Liver (tissue), 9 donors: Measurements from ENCODE around the gene TMEM132E. TPM values are rescaled to one million over a fixed set of nuclear protein-coding genes. Genes with fewer than 3 reads are reported as not detected.

Experiments
- DNase-seq: peaks from one replicate; pipeline ENCODE4 v3.0.0-alpha.2; 2017; ENCODE audit warnings: low spot score
- H3K27ac ChIP-seq, 2 donors: one replicate each; pipeline ENCODE4 v1.7.0; 2013; ENCODE audit warnings: inconsistent platforms in 2 of 2, low read length in 2 of 2, control low read depth in 1 of 2, low read depth in 1 of 2, mild to moderate bottlenecking in 1 of 2
- H3K27me3 ChIP-seq, 4 donors: one replicate each; pipeline versions ENCODE4 v1.6.1 to v1.7.0; 2013; ENCODE audit warnings: low read length in 3 of 4, inconsistent platforms in 1 of 4, mild to moderate bottlenecking in 1 of 4, moderate library complexity in 1 of 4; ENCODE audit not compliant: control insufficient read depth in 4 of 4, insufficient read depth in 4 of 4
- H3K36me3 ChIP-seq, 4 donors: one replicate each; pipeline versions ENCODE4 v1.6.1 to v1.7.0; 2013; ENCODE audit warnings: low read length in 3 of 4, mild to moderate bottlenecking in 3 of 4, low read depth in 1 of 4, moderate library complexity in 1 of 4; ENCODE audit not compliant: control insufficient read depth in 4 of 4, insufficient read depth in 3 of 4
- H3K4me1 ChIP-seq, 4 donors: one replicate each; pipeline versions ENCODE4 v1.6.1 to v1.7.0; 2013; ENCODE audit warnings: low read length in 3 of 4, mild to moderate bottlenecking in 3 of 4, moderate library complexity in 1 of 4; ENCODE audit not compliant: control insufficient read depth in 4 of 4, insufficient read depth in 4 of 4
- H3K4me3 ChIP-seq, 3 donors: one replicate each; pipeline versions ENCODE4 v1.6.1 to v1.7.0; 2013; ENCODE audit warnings: low read length in 3 of 3, control low read depth in 1 of 3, low read depth in 1 of 3, mild to moderate bottlenecking in 1 of 3
- H3K9ac ChIP-seq, 2 donors: one replicate each; pipeline ENCODE4 v1.7.0; 2013; ENCODE audit warnings: low read length in 2 of 2, mild to moderate bottlenecking in 2 of 2, moderate library complexity in 2 of 2, control low read depth in 1 of 2, low read depth in 1 of 2
- H3K9me3 ChIP-seq, 4 donors: one replicate each; pipeline versions ENCODE4 v1.6.1 to v1.7.0; 2013; ENCODE audit warnings: low read length in 3 of 4; ENCODE audit not compliant: control insufficient read depth in 4 of 4
- CTCF ChIP-seq: fragments of 150-350 bp; IDR thresholded peaks from 2 replicates; pipeline ENCODE4 v1.5.1; 2017; ENCODE audit warnings: improper control_type of control experiment, low read depth, low read length; ENCODE audit not compliant: missing input control
- FOXA1 ChIP-seq: IDR thresholded peaks from 2 replicates; pipeline ENCODE4 v1.6.1; 2016; ENCODE audit warnings: antibody characterized with exemption
- JUND ChIP-seq, 2 donors: IDR thresholded peaks; 2 replicates each; pipeline ENCODE4 v1.6.1; 2016; ENCODE audit warnings: antibody characterized with exemption in 2 of 2
- NR2F2 ChIP-seq: IDR thresholded peaks from 2 replicates; pipeline ENCODE4 v1.6.1; 2016; ENCODE audit warnings: antibody characterized with exemption
- REST ChIP-seq: IDR thresholded peaks from 2 replicates; pipeline ENCODE4 v1.6.1; 2016; ENCODE audit warnings: antibody characterized with exemption, mild to moderate bottlenecking
- YY1 ChIP-seq: IDR thresholded peaks from 2 replicates; pipeline ENCODE4 v1.6.1; 2016; ENCODE audit warnings: antibody characterized with exemption, mild to moderate bottlenecking
- WGBS: extraction: QIAGEN DNeasy Blood & Tissue Kit; methylation state at CpG from one replicate; pipeline ENCODE4 v1.1.7; 2013; 5-methylcytosine and 5-hydroxymethylcytosine counted together
- polyA plus RNA-seq, 2 donors: library from polyadenylated mRNA; stranded (reverse) in 1 of 2; unstranded in 1 of 2; fragments of 200-250 nt in 1 of 2; fragments of >200 nt in 1 of 2; fragmentation: Nextera tagmentation in 1 of 2; extraction: Ambion mirVana in 1 of 2; gene quantifications; one replicate each; pipeline versions ENCODE4 v1.2.1 to v1.2.3, GENCODE V29; 2013 to 2015
- total RNA-seq, 2 donors: library from RNA; depleted of rRNA; stranded (reverse); fragments of >200 nt; gene quantifications; one replicate each; pipeline ENCODE4 v1.2.3, GENCODE V29; 2014
- TF ChIP-seq, protein P1 (sequence below): IDR thresholded peaks from 2 replicates; pipeline ENCODE4 v1.6.1; 2016; ENCODE audit warnings: antibody characterized with exemption
- TF ChIP-seq, protein P2 (sequence below): IDR thresholded peaks from 2 replicates; pipeline ENCODE4 v1.6.1; 2016; ENCODE audit warnings: antibody characterized with exemption
- donor health status: healthy.
- donor health status: healthy.
- donor health status: healthy.
- donor health status: healthy.
- donor health status: healthy.

The TMEM132E gene
- total and polyA plus RNA-seq, 4 donors, result 0.25 to 1.2 (median 0.46) TPM; not detected in 1

DNA sequence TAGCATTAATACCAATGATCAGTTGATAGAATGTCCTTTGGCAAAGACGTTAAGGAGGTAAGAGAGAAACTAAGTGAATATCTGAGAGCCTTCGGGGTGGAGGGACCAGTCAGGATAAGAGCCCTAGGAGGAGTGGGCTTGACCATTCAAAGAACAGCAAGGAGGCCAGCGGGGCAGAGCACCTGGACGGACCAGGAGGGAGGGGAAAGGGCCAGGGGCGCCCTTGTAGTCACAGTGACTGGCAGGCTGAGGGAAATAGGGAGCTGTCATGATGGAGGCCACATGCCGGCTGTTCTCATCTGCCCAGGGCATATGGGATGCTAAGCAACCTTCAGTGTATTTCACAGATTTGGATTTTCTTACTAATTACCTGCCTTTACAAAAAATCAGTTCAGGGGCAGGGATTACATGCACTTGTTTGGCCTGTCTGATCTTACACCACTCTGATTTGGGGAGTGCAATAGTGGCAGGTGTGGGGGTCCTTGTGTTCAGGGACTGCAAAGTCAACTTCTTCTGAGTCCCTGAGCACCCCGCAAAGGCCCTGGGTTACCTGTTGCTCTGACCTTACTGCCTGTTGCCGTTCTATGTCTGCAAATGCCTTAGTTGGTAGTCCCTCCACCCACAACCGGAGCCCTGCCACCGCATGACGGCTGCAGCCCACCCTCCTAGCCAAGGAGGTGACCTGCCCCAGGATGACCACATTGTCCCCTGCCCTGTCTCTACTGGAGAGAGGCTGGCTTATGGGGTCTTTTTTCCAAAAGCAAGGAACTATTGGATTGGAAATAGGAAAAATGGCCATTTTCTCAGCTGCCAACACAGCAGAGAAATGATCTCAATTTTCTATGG lies 10.0 kb downstream of the TMEM132E start:
- no peak overlapping the region for H3K27ac ChIP-seq
- H3K4me1 ChIP-seq, result no peaks in the 10 kb centered on the region
- H3K9ac ChIP-seq, result no peak overlapping the region
- TF ChIP-seq, protein P1, sequence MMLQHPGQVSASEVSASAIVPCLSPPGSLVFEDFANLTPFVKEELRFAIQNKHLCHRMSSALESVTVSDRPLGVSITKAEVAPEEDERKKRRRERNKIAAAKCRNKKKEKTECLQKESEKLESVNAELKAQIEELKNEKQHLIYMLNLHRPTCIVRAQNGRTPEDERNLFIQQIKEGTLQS, result no peak
- TF ChIP-seq JUND (IDR thresholded peaks at IDR 0.05), result no peak
- no peak for TF ChIP-seq REST
- TF ChIP-seq, protein P2, sequence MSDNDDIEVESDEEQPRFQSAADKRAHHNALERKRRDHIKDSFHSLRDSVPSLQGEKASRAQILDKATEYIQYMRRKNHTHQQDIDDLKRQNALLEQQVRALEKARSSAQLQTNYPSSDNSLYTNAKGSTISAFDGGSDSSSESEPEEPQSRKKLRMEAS, result no peak
- TF ChIP-seq NR2F2, result no peak
- TF ChIP-seq FOXA1, result no peak
- peaks cover 0 to 7% (median 2%) of the 10 kb centered on the region in 4 donors for H3K27me3 ChIP-seq
- H3K36me3 ChIP-seq, result no peaks in the 10 kb centered on the region
- no peak overlapping the region for H3K4me3 ChIP-seq
- no peaks in the 10 kb centered on the region for H3K9me3 ChIP-seq
- no peak for DNase-seq
- 68% methylated on average over 11 of the region's 11 CpGs for WGBS

DNA sequence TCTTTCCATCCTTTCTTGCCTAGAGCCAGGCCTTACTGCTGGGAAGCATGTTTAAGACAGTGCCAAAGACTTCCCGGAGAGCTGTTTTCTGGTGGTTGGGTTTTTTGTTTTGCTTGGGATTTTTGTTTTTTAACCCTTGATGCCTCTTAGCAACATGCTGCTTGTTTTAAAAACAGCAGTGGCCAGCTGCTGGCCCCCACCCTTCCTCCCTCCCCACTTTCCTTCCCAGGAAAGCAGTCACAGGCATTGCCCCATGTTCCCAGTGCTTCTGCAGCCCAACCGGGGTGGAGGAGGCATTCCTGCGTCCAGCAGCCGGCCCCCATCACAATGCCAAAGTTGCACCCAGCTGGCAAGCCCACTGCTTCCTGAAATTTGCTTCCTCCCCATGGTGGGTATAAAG lies 12.6 kb downstream of the TMEM132E start:
- TF ChIP-seq, protein P2, result no peak
- no peak for TF ChIP-seq YY1
- no peaks in the 10 kb centered on the region for H3K4me1 ChIP-seq
- H3K27ac ChIP-seq, result no peak overlapping the region
- no peak overlapping the region for H3K4me3 ChIP-seq
- peaks cover 0 to 11% (median 2%) of the 10 kb centered on the region in 4 donors for H3K27me3 ChIP-seq
- no peaks in the 10 kb centered on the region for H3K36me3 ChIP-seq
- no peaks in the 10 kb centered on the region for H3K9me3 ChIP-seq
- 53% methylated on average over 4 of the region's 4 CpGs for WGBS
- no peak for DNase-seq
- no peak overlapping the region for H3K9ac ChIP-seq

GRCh38 chr17:34596920-34597319 lies 17.5 kb downstream of the TMEM132E start:
- Histone ChIP-seq H3K4me1 (no peaks in the 10 kb centered on the region), H3K27ac (no peak overlapping the region), H3K27me3 (peaks cover 0 to 11% (median 4%) of the 10 kb centered on the region in 4 donors), H3K9me3 (no peaks in the 10 kb centered on the region), H3K9ac (no peak overlapping the region), H3K36me3 (no peaks in the 10 kb centered on the region), H3K4me3 (no peak overlapping the region)
- TF ChIP-seq CTCF, result no peak
- DNase-seq, result no peak
- WGBS, result 28% methylated on average over 5 of the region's 5 CpGs
